Caco-2 (cell line): ENCODE measurements around the gene ZNF619. TPM values are rescaled to one million over a fixed set of nuclear protein-coding genes. Genes with fewer than 3 reads are reported as not detected.

Experiments
- BruUV-seq: library from RNA; stranded (reverse); fragments of 400-500 nt; replicated peaks from 2 replicates; lab custom pipeline; 2021; lab: Mats Ljungman, UMichigan
- CTCF ChIA-PET: fragments of 300-600 bp; sonication (Branson Sonifier 250); formaldehyde crosslinking; loops from one replicate; lab custom pipeline; 2022; ENCODE audit warnings: antibody characterized with exemption; lab: Charles Lee
- POLR2A ChIA-PET: fragments of 300-600 bp; sonication (Branson Sonifier 250); formaldehyde crosslinking; loops from one replicate; lab custom pipeline; 2022; ENCODE audit warnings: antibody characterized with exemption; lab: Charles Lee
- DNase-seq, 2 experiments: peaks; one replicate each; pipeline versions ENCODE4 v3.0.0 to v3.0.0-alpha.2; 2020 to 2022
- H3K27me3 ChIP-seq: replicated peaks from 2 replicates; pipeline ENCODE4 v1.6.0; 2011; ENCODE audit warnings: low read length; ENCODE audit not compliant: control insufficient read depth, insufficient read depth
- H3K36me3 ChIP-seq: 2 replicates; pipeline ENCODE4 v1.5.1; 2011; ENCODE audit warnings: low read length; ENCODE audit not compliant: control insufficient read depth, insufficient read depth
- H3K4me1 ChIP-seq: fragments of 250-450 bp; sonication (Bioruptor Pico); 2 replicates; pipeline ENCODE4 v1.5.1; 2020; ENCODE audit warnings: mild to moderate bottlenecking
- H3K4me3 ChIP-seq: 2 replicates; pipeline ENCODE4 v1.5.1; 2011; ENCODE audit warnings: low read depth, mild to moderate bottlenecking, control low read depth, low read length
- H3K9me3 ChIP-seq: fragments of 250-450 bp; sonication (Bioruptor Pico); 2 replicates; pipeline ENCODE4 v1.5.1; 2020; ENCODE audit warnings: mild to moderate bottlenecking, moderate library complexity
- H3K27ac Mint-ChIP-seq: one replicate; pipeline ENCODE4 v1.8.0; 2022; ENCODE audit warnings: mixed read lengths; ENCODE audit not compliant: unreplicated experiment
- H3K27me3 Mint-ChIP-seq: one replicate; pipeline ENCODE4 v1.8.0; 2022; ENCODE audit warnings: mixed read lengths; ENCODE audit not compliant: insufficient read depth, unreplicated experiment
- H3K36me3 Mint-ChIP-seq: one replicate; pipeline ENCODE4 v1.8.0; 2022; ENCODE audit warnings: mild to moderate bottlenecking, mixed read lengths; ENCODE audit not compliant: insufficient read depth, unreplicated experiment
- H3K4me1 Mint-ChIP-seq: one replicate; pipeline ENCODE4 v1.8.0; 2022; ENCODE audit warnings: low read depth, mixed read lengths; ENCODE audit not compliant: unreplicated experiment
- H3K4me3 Mint-ChIP-seq: one replicate; pipeline ENCODE4 v1.8.0; 2022; ENCODE audit warnings: mild to moderate bottlenecking, moderate library complexity, mixed read lengths; ENCODE audit not compliant: unreplicated experiment
- H3K9me3 Mint-ChIP-seq: one replicate; pipeline ENCODE4 v1.8.0; 2022; ENCODE audit warnings: mixed read lengths; ENCODE audit not compliant: unreplicated experiment
- intact Hi-C: fragments of 100-400 bp; cut with micrococcal nuclease; formaldehyde crosslinking; loops from one replicate; pipeline ENCODE4 v1.10.0; 2022; ENCODE audit not compliant: unreplicated experiment
- total RNA-seq: library from RNA; stranded (reverse); gene quantifications from 2 replicates; pipeline ENCODE4 v1.2.3, GENCODE V29; 2022
- TF ChIP-seq, protein P1 (sequence below), 2 experiments: fragments of 200-600 bp in 1 of 2; IDR thresholded peaks; 1 replicate in 1 of 2; 2 replicates in 1 of 2; pipeline versions ENCODE4 v1.5.1 to v1.8.0; 2011 to 2022; ENCODE audit warnings: antibody characterized with exemption in 1 of 2, control low read depth in 1 of 2, inconsistent platforms in 1 of 2, low read depth in 1 of 2, low read length in 1 of 2, mild to moderate bottlenecking in 1 of 2, moderate library complexity in 1 of 2; ENCODE audit not compliant: insufficient read depth in 1 of 2, severe bottlenecking in 1 of 2, unreplicated experiment in 1 of 2

Gene ZNF619
- total RNA-seq, 1 experiment from 2014 or later: 6.8 TPM

DNA sequence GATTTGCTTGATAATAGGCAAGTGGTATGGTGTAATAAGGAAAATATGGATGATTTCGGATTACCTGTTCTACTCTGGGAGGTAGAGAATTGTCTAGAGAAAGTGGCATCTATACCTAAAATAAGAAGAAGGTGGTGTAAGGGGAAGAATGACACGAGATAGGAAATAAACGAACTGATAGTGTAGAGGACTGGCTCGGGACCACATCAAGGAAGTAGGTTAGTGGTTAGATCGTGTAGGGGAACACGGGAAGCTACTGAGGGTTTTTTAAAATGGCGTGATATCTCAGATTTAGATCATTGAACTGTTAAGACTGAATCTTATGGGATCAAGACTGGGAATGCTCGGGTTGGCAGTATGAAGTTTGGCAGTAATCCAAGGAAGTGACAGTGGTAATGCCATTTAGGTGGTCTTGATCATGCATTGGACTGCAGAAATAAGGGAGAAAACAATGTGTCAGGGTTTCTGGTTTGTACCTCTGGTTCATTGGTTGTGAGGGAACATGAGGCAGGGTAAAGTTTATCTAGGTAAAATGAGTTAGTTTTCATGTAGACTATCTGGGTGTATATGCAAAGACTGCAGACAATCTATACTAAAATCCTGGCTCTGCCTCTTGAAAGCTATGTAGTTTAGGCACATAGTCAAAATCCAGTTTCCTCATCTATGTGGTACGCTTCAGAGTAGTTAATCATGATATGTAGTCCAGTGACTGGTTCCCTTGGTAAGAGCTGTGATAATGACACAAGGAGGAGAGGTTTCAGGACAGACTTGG, 12.4 kb upstream of the ZNF619 start:
- Mint-ChIP-seq H3K36me3 (peaks cover 71% of the 10 kb centered on the region), H3K4me3 (no peak overlapping the region), H3K27ac (peak overlapping the region; percentile 0), H3K4me1 (no peaks in the 10 kb centered on the region), H3K9me3 (no peaks in the 10 kb centered on the region), H3K27me3 (no peaks in the 10 kb centered on the region)
- Histone ChIP-seq H3K9me3 (no peaks in the 10 kb centered on the region), H3K4me3 (no peak overlapping the region), H3K36me3 (no peaks in the 10 kb centered on the region), H3K4me1 (no peaks in the 10 kb centered on the region), H3K27me3 (no peaks in the 10 kb centered on the region)
- ChIA-PET CTCF (no interaction called here), POLR2A (no interaction called here)
- intact Hi-C loops: no loop called here
- BruUV-seq: no TSS peak
- TF ChIP-seq, protein P1, sequence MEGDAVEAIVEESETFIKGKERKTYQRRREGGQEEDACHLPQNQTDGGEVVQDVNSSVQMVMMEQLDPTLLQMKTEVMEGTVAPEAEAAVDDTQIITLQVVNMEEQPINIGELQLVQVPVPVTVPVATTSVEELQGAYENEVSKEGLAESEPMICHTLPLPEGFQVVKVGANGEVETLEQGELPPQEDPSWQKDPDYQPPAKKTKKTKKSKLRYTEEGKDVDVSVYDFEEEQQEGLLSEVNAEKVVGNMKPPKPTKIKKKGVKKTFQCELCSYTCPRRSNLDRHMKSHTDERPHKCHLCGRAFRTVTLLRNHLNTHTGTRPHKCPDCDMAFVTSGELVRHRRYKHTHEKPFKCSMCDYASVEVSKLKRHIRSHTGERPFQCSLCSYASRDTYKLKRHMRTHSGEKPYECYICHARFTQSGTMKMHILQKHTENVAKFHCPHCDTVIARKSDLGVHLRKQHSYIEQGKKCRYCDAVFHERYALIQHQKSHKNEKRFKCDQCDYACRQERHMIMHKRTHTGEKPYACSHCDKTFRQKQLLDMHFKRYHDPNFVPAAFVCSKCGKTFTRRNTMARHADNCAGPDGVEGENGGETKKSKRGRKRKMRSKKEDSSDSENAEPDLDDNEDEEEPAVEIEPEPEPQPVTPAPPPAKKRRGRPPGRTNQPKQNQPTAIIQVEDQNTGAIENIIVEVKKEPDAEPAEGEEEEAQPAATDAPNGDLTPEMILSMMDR (IDR thresholded peaks at IDR 0.05; ENCODE audit: insufficient read depth in 1 of 2, low read depth in 1 of 2, low read length in 1 of 2, severe bottlenecking in 1 of 2, unreplicated experiment in 1 of 2): no peak
- no peak for DNase-seq

DNA sequence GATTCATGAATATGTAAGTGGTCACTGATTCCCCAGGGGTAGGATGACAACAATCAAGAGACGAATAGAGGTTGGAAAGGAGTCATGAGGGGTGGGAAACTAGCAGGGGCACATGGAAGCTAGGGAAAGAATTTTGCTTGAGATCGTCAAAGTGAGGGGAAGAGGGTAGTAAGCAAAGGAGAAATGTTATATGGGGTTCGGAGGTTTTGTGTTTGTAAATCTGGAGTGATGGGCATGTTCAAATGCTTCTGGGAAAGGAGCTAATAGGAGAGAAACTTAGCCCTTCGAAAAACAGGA, 11.9 kb upstream of the ZNF619 start:
- Mint-ChIP-seq H3K36me3 (peaks cover 65% of the 10 kb centered on the region), H3K4me1 (no peaks in the 10 kb centered on the region), H3K27ac (peak overlapping the region; percentile 0), H3K9me3 (no peaks in the 10 kb centered on the region), H3K27me3 (no peaks in the 10 kb centered on the region), H3K4me3 (no peak overlapping the region)
- TF ChIP-seq, protein P1 (IDR thresholded peaks at IDR 0.05; ENCODE audit: insufficient read depth in 1 of 2, low read depth in 1 of 2, low read length in 1 of 2, severe bottlenecking in 1 of 2, unreplicated experiment in 1 of 2): no peak
- BruUV-seq: no TSS peak
- no peaks in the 10 kb centered on the region for H3K27me3 ChIP-seq
- intact Hi-C loops: no loop called here
- ChIA-PET POLR2A (interaction anchor here (0.7 kb wide), 1 partner anchor 8 kb away, joined by 3 read pairs; the partner anchor contains the start of gene RPL14), CTCF (no interaction called here)
- no peaks in the 10 kb centered on the region for H3K4me1 ChIP-seq
- H3K36me3 ChIP-seq: no peaks in the 10 kb centered on the region
- DNase-seq: no peak
- no peaks in the 10 kb centered on the region for H3K9me3 ChIP-seq
- H3K4me3 ChIP-seq: no peak overlapping the region

- Histone ChIP-seq H3K36me3 (no peaks in the 10 kb centered on the region), H3K4me3 (no peak overlapping the region), H3K4me1 (no peaks in the 10 kb centered on the region), H3K9me3 (no peaks in the 10 kb centered on the region), H3K27me3 (no peaks in the 10 kb centered on the region)
- H3K9me3 Mint-ChIP-seq: no peaks in the 10 kb centered on the region
- no peaks in the 10 kb centered on the region for H3K4me1 Mint-ChIP-seq
- TF ChIP-seq, protein P1 (IDR thresholded peaks at IDR 0.05; ENCODE audit: insufficient read depth in 1 of 2, low read depth in 1 of 2, low read length in 1 of 2, severe bottlenecking in 1 of 2, unreplicated experiment in 1 of 2): no peak
- no peak overlapping the region for H3K4me3 Mint-ChIP-seq
- H3K27me3 Mint-ChIP-seq: no peaks in the 10 kb centered on the region
- BruUV-seq: no TSS peak
- CTCF ChIA-PET: no interaction called here
- peaks cover 61% of the 10 kb centered on the region for H3K36me3 Mint-ChIP-seq
- DNase-seq: no peak
- H3K27ac Mint-ChIP-seq: peak overlapping the region; percentile 0
- intact Hi-C loops: no loop called here
- POLR2A ChIA-PET: interaction anchor here (0.7 kb wide), 1 partner anchor 8 kb away, joined by 3 read pairs; the partner anchor contains the start of gene RPL14
Observed at GRCh38 chr3:40465456-40465855, 11.5 kb upstream of the ZNF619 start.
